Central memory CD8-positive, alpha-beta T cell (primary cell): Measurements from ENCODE around the gene FNIP2.
A peak's percentile ranks its signal among the peaks of the same experiment; 100 is the strongest.
"Not testable (repeated sequence)": the region's sequence is repeated elsewhere in the genome, so short reads cannot be mapped to it uniquely, and the experiment has no call there.

Source experiments
- ATAC-seq: fragments of 150-1000 bp; cut with Tn5 transposase; replicated peaks from 2 replicates; pipeline ENCODE4 v1.10.0; 2022; ENCODE audit warnings: mild to moderate bottlenecking, moderate FRiP score, moderate number of reproducible peaks; ENCODE audit not compliant: poor library complexity, severe bottlenecking; ENCODE audit errors: extremely low read depth
- DNase-seq, 2 donors: peaks; one replicate each; pipeline ENCODE4 v3.0.0; 2021; ENCODE audit warnings: low spot score in 2 of 2
- H3K27ac Mint-ChIP-seq: one replicate; pipeline ENCODE4 v1.8.0; 2022; ENCODE audit warnings: low read depth, mild to moderate bottlenecking, moderate library complexity, mixed read lengths
- H3K27me3 Mint-ChIP-seq: one replicate; pipeline ENCODE4 v1.8.0; 2022; ENCODE audit warnings: mixed read lengths
- H3K36me3 Mint-ChIP-seq: one replicate; pipeline ENCODE4 v1.8.0; 2022; ENCODE audit warnings: mild to moderate bottlenecking, moderate library complexity, mixed read lengths; ENCODE audit not compliant: insufficient read depth
- H3K4me1 Mint-ChIP-seq: one replicate; pipeline ENCODE4 v1.8.0; 2022; ENCODE audit warnings: mixed read lengths
- H3K4me3 Mint-ChIP-seq: one replicate; pipeline ENCODE4 v1.8.0; 2022; ENCODE audit warnings: mild to moderate bottlenecking, moderate library complexity, mixed read lengths
- H3K9me3 Mint-ChIP-seq: one replicate; pipeline ENCODE4 v1.8.0; 2022; ENCODE audit warnings: mixed read lengths

FNIP2 gene

DNA sequence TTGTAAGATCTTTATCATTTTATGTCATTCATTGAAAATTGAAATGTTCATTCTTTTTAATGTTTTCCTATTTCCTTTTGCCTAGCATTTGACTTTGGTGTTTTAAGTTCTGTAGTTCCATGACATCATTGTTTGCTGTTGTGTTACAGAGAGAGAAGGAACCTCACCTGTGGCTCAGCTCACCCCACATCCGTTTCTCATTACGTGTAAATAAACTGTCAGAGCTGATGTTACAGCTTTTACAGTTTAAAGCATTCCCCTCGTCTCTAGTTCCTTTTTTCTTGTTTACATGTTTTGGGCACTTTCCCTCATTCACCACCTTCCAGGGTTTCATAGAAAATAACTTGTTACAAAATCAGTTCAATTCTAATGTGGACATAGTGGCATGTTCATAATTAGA, 137.2 kb downstream of the FNIP2 start:
- H3K4me3 Mint-ChIP-seq = no peak overlapping the region
- H3K9me3 Mint-ChIP-seq = no peaks in the 10 kb centered on the region
- peak; percentile 74 for ATAC-seq

DNA sequence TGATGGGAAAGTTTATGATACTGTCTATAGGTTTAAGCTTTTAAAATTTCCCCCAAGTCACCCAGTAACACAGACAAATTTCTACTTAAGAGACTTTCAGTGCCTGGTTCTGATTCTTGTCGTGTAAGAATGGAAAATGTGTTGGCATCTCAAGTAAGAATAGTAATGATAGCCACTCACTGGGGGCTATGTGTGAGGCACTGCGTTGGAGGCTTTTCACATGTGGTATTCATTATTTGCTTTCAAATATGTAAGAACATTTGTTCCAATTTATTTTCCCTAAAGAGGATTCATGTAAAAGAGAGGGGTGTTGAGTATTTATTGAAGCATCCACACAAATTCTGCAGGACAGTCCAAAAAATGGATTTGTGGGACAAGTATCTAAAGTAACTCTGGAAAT, 143.6 kb downstream of the FNIP2 start:
- H3K4me1 Mint-ChIP-seq = no peaks in the 10 kb centered on the region
- DNase-seq = no peak
- no peaks in the 10 kb centered on the region for H3K36me3 Mint-ChIP-seq
- no peaks in the 10 kb centered on the region for H3K27me3 Mint-ChIP-seq
- no peak overlapping the region for H3K27ac Mint-ChIP-seq
- no peak for ATAC-seq
- H3K9me3 Mint-ChIP-seq = no peaks in the 10 kb centered on the region
- H3K4me3 Mint-ChIP-seq = no peak overlapping the region

More for the DNA sequence above, 137.2 kb downstream of the FNIP2 start:
- no peak for DNase-seq
- H3K4me1 Mint-ChIP-seq = peaks cover 18% of the 10 kb centered on the region
- H3K27me3 Mint-ChIP-seq = no peaks in the 10 kb centered on the region
- H3K27ac Mint-ChIP-seq = peak overlapping the region; percentile 17
- H3K36me3 Mint-ChIP-seq = peaks cover 4% of the 10 kb centered on the region

DNA sequence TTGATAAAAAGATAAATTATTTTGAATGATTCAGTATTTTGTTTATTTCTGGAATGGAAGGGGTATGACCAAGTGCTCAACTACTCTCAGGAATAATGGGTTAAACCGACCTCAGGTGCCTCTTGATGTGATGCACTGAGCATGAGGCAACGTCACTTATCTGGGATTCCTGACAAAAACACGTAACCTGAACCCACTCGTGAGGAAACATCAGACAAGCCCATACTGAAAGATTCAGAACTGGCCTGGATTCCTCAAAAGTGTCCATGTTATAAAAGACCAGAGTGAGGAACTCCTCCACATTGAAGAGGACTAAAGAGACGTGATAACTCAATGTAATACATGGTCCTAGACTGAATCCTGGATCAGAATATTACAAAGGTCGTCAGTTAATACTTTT, 144.0 kb downstream of the FNIP2 start:
- H3K36me3 Mint-ChIP-seq = no peaks in the 10 kb centered on the region
- H3K4me1 Mint-ChIP-seq = no peaks in the 10 kb centered on the region
- DNase-seq (no peak), ATAC-seq (no peak)
- no peak overlapping the region for H3K27ac Mint-ChIP-seq
- H3K4me3 Mint-ChIP-seq = no peak overlapping the region
- H3K9me3 Mint-ChIP-seq = no peaks in the 10 kb centered on the region
- H3K27me3 Mint-ChIP-seq = no peaks in the 10 kb centered on the region

DNA sequence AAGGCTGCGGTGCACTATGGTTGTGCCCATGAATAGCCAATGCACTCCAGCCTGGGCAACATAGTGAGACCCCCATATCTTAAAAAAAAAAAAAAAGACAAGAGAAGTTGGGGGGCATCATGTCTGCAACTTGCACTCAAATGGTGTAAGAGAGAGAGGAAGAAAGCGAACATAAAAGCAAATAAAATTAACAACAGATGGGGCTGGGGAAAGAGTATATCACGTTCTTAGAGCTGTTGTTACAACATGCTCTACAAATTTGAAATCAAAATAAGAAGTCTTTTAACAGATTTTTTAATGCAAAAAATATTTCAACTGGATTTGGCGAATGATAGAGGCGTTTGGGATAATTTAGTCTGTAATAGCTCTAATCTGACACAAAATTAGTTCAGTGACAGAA, 144.9 kb downstream of the FNIP2 start:
- H3K4me3 Mint-ChIP-seq = no peak overlapping the region
- no peak overlapping the region for H3K27ac Mint-ChIP-seq
- H3K9me3 Mint-ChIP-seq = no peaks in the 10 kb centered on the region
- no peaks in the 10 kb centered on the region for H3K4me1 Mint-ChIP-seq
- DNase-seq = no peak
- no peaks in the 10 kb centered on the region for H3K27me3 Mint-ChIP-seq
- ATAC-seq = no peak
- no peaks in the 10 kb centered on the region for H3K36me3 Mint-ChIP-seq

DNA sequence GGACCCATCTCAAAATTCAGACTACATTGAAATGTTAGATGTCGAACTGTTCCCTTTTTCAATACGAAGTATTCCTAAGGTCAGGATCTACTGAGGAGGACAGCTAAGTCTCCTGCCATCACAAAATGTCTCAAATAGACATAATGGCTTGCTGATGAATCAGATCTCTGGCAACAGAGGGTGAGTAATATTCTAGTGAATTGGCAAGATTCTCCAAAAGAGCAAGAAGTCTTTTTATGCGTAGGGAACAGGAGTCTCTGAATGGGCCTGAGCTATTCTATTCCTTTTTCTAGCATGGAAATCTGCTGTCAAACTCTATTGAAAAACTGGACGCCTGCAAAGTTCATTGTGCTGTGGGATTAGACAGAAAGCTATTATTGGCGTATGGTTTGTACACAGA, 145.4 kb downstream of the FNIP2 start:
- Mint-ChIP-seq H3K27ac (no peak overlapping the region), H3K4me1 (no peaks in the 10 kb centered on the region), H3K9me3 (no peaks in the 10 kb centered on the region), H3K27me3 (no peaks in the 10 kb centered on the region), H3K4me3 (no peak overlapping the region), H3K36me3 (no peaks in the 10 kb centered on the region)
- no peak for ATAC-seq
- no peak for DNase-seq

DNA sequence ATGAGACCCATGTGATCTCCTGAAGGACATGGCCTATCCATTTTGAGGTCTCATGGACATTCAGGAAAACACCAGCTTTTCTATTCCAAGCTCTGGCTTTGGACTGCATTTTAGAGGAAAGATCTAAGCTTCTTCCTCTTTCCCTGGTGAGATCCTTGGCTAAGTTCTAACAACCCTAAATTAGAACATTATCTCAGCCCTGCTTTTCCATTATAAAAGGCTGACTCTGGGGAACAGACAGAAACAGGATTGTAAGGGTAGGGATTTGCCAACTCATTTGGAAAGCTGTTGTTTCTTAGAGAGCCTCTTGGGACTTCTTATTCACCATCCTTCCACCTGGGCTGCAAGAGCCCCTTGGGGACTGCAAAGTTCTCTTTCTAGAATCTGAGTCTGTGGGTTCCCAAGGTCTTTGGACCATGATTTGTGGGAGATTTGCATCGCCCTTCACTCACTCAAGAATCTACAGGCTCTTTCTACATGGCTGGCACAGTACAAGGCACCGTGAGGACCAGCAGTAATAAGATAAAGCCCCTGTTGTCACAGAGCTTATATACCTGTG, 146.9 kb downstream of the FNIP2 start:
- DNase-seq (no peak), ATAC-seq (no peak)
- Mint-ChIP-seq H3K27ac (no peak overlapping the region), H3K27me3 (no peaks in the 10 kb centered on the region), H3K36me3 (no peaks in the 10 kb centered on the region), H3K4me3 (no peak overlapping the region), H3K9me3 (no peaks in the 10 kb centered on the region), H3K4me1 (no peaks in the 10 kb centered on the region)

DNA sequence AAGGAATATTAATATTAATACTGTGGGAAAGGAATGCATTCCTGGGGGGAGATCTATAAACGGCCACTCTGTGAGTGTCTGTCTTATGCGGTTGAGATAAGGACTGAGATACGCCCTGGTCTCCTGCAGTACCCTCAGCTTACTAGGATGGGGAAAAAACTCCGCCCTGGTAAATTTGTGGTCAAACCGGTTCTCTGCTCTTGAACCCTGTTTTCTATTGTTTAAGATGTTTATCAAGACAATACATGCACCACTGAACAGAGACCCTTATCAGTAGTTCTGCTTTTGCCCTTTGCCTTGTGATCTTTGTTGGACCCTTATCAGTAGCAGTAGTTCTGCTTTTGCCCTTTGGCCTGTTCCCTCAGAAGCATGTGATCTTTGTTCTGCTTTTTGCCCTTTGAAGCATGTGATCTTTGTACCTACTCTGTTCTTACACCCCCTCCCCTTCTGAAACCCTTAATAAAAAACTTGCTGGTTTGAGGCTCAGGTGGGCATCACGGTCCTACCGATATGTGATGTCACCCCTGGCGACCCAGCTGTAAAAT, 151.7 kb downstream of the FNIP2 start:
- H3K27ac Mint-ChIP-seq, ATAC-seq, H3K9me3 Mint-ChIP-seq, H3K36me3 Mint-ChIP-seq, DNase-seq, H3K27me3 Mint-ChIP-seq, H3K4me3 Mint-ChIP-seq, H3K4me1 Mint-ChIP-seq: not testable (repeated sequence)

DNA sequence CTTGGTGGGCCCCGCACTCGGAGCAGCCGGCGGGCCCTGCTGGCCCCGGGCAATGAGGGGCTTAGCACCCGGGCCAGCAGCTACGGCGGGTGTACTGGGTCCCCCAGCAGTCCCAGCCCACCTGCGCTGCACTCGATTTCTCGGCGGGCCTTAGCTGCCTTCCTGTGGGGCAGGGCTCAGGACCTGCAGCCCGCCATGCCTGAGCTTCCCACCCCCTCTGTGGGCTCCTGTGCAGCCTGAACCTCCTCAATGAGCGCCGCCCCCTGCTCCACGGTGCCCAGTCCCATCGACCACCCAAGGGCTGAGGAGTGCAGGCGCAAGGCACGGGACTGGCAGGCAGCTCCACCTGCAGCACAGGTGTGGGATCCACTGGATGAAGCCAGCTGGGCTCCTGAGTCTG, 158.9 kb downstream of the FNIP2 start:
- DNase-seq, H3K36me3 Mint-ChIP-seq, ATAC-seq, H3K9me3 Mint-ChIP-seq, H3K4me3 Mint-ChIP-seq, H3K27me3 Mint-ChIP-seq, H3K27ac Mint-ChIP-seq: not testable (repeated sequence)
- peaks cover 13% of the 10 kb centered on the region for H3K4me1 Mint-ChIP-seq

DNA sequence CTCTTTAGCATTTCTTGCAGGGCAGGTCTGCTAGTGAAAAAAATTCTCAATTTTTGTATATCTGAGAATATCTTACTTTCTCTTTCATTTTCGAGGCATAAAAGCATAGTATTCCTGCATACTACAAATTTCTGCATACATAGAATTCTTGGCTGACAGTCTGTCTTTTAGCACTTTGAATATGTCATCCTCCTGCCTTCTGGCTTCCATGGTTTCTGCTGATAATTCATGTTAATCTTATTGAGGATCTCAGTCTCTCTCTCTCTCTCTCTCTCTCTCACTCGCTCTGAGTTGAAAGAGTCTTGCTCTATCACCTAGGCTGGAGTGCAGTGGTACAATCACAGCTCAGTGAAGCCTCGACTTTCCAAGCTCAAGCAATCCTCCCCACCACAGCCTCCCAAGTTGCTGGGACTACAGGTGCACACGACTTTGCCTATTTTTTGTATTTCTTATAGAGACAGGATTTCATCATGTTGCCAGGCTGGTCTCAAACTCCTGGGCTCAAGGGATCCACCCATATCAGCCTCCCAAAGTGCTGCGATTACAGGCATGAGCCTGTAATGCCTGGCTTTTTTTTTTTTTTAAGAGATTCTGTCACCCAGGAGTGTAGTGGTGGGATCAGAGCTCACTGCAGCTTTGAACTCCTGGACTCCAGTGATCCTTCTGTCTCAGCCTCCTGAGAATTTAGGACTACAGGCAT, 161.3 kb downstream of the FNIP2 start:
- DNase-seq (no peak), ATAC-seq (no peak)
- H3K4me3 Mint-ChIP-seq = peak overlapping the region; percentile 50
- H3K9me3 Mint-ChIP-seq = no peaks in the 10 kb centered on the region
- H3K36me3 Mint-ChIP-seq = peaks cover 3% of the 10 kb centered on the region
- peak overlapping the region; percentile 13 for H3K27ac Mint-ChIP-seq
- H3K27me3 Mint-ChIP-seq = no peaks in the 10 kb centered on the region
- peaks cover 13% of the 10 kb centered on the region for H3K4me1 Mint-ChIP-seq

DNA sequence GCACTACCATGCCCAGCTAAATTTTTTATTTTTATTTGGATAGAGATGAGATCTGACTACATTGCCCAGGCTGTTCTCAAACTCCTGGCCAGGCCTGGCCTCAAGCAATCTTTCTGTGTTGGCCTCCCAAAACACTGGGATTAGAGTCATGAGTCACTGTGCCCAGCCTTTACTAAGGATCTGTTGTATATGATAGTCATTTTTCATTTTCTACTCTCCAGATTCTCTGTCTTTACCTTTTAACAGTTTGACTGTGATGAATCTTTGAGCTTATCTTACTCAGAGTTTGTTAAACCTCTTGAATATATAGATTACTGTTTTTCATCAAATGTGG, 161.8 kb downstream of the FNIP2 start:
- ATAC-seq (no peak), DNase-seq (no peak)
- H3K27me3 Mint-ChIP-seq = no peaks in the 10 kb centered on the region
- peaks cover 13% of the 10 kb centered on the region for H3K4me1 Mint-ChIP-seq
- H3K27ac Mint-ChIP-seq = peak overlapping the region; percentile 13
- peaks cover 3% of the 10 kb centered on the region for H3K36me3 Mint-ChIP-seq
- H3K4me3 Mint-ChIP-seq = peak overlapping the region; percentile 50
- H3K9me3 Mint-ChIP-seq = no peaks in the 10 kb centered on the region

DNA sequence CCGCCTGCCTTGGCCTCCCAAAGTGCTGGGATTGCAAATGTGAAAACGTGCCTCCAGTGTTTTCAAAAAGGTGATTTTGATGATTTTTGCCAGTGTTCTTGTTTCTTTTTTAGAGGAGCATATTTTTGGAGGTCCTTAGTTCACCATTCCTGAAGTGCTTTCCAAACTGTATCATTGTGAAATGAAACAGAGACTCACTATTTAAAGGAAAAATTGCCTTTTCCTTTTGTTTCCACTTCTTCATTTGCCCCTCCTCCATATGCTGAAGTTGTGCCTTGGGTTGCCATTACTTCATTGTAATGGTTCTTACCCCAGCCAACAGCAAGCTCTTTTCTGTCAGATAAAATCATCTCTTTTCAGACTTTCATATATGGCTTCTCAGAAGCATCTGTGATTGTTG, 164.4 kb downstream of the FNIP2 start:
- no peak overlapping the region for H3K4me3 Mint-ChIP-seq
- H3K9me3 Mint-ChIP-seq = no peaks in the 10 kb centered on the region
- ATAC-seq = no peak
- H3K4me1 Mint-ChIP-seq = peaks cover 13% of the 10 kb centered on the region
- H3K36me3 Mint-ChIP-seq = peaks cover 3% of the 10 kb centered on the region
- no peaks in the 10 kb centered on the region for H3K27me3 Mint-ChIP-seq
- no peak overlapping the region for H3K27ac Mint-ChIP-seq
- no peak for DNase-seq

DNA sequence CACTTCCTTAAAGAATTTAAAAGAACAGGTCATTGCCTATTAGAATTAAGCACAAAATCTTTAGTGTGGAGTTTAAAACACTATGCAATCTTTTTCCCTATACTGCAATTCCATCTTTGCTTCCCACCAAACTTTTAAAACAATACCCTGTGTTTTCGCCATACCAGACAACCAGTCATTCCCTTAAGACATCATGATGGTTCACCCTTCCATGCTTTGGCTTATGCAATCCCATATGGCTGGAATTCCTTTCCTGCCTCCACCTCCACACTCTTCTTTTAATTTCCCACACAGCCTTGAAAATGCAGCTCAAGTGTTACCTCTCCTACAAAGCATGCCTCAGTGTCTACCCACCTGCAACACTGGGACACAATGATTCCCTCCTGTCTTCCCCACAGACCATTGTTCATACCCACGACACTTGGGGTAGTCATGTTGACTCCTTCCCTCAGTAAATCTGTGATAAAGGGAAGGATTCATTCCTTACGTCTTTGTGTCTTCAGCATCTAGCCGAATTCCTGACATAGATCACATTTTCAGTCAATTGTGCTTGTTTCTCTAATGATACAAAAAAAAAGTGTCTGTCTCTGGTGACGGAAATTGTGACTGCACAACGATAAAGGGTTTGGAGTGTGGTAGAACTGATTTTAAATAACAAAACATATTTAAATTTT, 166.3 kb downstream of the FNIP2 start:
- H3K27ac Mint-ChIP-seq = no peak overlapping the region
- H3K4me1 Mint-ChIP-seq = peaks cover 8% of the 10 kb centered on the region
- DNase-seq (no peak), ATAC-seq (no peak)
- H3K36me3 Mint-ChIP-seq = no peaks in the 10 kb centered on the region
- H3K4me3 Mint-ChIP-seq = no peak overlapping the region
- no peaks in the 10 kb centered on the region for H3K9me3 Mint-ChIP-seq
- H3K27me3 Mint-ChIP-seq = no peaks in the 10 kb centered on the region

DNA sequence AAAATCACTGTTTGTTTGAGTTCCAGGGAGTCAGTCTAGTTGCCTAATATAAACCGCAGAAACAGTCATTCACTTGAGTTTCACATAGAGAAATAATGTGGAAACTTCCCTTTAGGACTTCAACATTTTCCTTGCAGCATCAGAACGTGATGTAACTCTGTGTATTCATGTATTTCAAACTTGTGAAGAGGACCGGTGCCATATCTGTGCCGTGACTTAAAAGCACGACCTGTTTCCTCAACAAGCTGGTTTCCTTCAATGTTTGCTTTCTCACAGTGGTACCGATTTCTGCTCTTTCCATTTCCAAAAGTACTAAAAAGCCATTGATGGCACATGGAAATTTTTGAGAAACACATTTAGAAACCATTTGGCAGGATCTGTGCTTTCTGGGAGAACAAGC, 167.4 kb downstream of the FNIP2 start:
- DNase-seq (no peak), ATAC-seq (no peak)
- Mint-ChIP-seq H3K27me3 (no peaks in the 10 kb centered on the region), H3K27ac (no peak overlapping the region), H3K4me3 (no peak overlapping the region), H3K4me1 (peaks cover under 1% of the 10 kb centered on the region), H3K36me3 (no peaks in the 10 kb centered on the region), H3K9me3 (no peaks in the 10 kb centered on the region)
